ENCODE results near the gene HNRNPA2B1.
"Not testable (repeated sequence)": the region's sequence is repeated elsewhere in the genome, so short reads cannot be mapped to it uniquely, and the experiment has no call there.

HNRNPA2B1 gene

GRCh38 chr7:26165950-26166683 is 34.4 kb downstream of the HNRNPA2B1 start:
- Histone ChIP-seq H3K4me1 (no peaks in the 10 kb centered on the region), H3K27me3 (no peaks in the 10 kb centered on the region), H3K4me3 (ENCODE audit: low read depth, low read length) (no peak overlapping the region), H3K9me3 (no peaks in the 10 kb centered on the region), H3K36me3 (no peaks in the 10 kb centered on the region)
- no peak for TF ChIP-seq CTCF (IDR thresholded peaks at IDR 0.05; ENCODE audit: low read depth, low read length)
- DNase-seq = no peak

GRCh38 chr7:26163804-26164203 is 36.7 kb downstream of the HNRNPA2B1 start:
- not testable (repeated sequence) for H3K27me3 ChIP-seq; H3K4me1 ChIP-seq; H3K9me3 ChIP-seq; DNase-seq; H3K36me3 ChIP-seq; H3K4me3 ChIP-seq (ENCODE audit: low read depth, low read length)

GRCh38 chr7:26162431-26162830 is 38.1 kb downstream of the HNRNPA2B1 start:
- TF ChIP-seq CTCF (IDR thresholded peaks at IDR 0.05; ENCODE audit: low read depth, low read length) = no peak
- no peaks in the 10 kb centered on the region for H3K36me3 ChIP-seq
- DNase-seq = no peak
- H3K4me3 ChIP-seq (ENCODE audit: low read depth, low read length) = no peak overlapping the region
- H3K4me1 ChIP-seq = no peaks in the 10 kb centered on the region
- H3K27me3 ChIP-seq = peaks cover 8% of the 10 kb centered on the region
- H3K9me3 ChIP-seq = no peaks in the 10 kb centered on the region

GRCh38 chr7:26160896-26161295 is 39.6 kb downstream of the HNRNPA2B1 start:
- H3K36me3 ChIP-seq = no peaks in the 10 kb centered on the region
- no peak for TF ChIP-seq CTCF (IDR thresholded peaks at IDR 0.05; ENCODE audit: low read depth, low read length)
- DNase-seq = no peak
- H3K4me3 ChIP-seq (ENCODE audit: low read depth, low read length) = no peak overlapping the region
- H3K4me1 ChIP-seq = no peaks in the 10 kb centered on the region
- H3K27me3 ChIP-seq = peaks cover 23% of the 10 kb centered on the region
- H3K9me3 ChIP-seq = no peaks in the 10 kb centered on the region

GRCh38 chr7:26159243-26159642 is 41.3 kb downstream of the HNRNPA2B1 start:
- Histone ChIP-seq H3K36me3 (no peaks in the 10 kb centered on the region), H3K4me1 (no peaks in the 10 kb centered on the region), H3K9me3 (no peaks in the 10 kb centered on the region), H3K4me3 (ENCODE audit: low read depth, low read length) (no peak overlapping the region), H3K27me3 (peaks cover 40% of the 10 kb centered on the region)
- DNase-seq = no peak
- no peak for TF ChIP-seq CTCF (IDR thresholded peaks at IDR 0.05; ENCODE audit: low read depth, low read length)

GRCh38 chr7:26157520-26158105 is 42.9 kb downstream of the HNRNPA2B1 start:
- Histone ChIP-seq H3K27me3 (peaks cover 56% of the 10 kb centered on the region), H3K4me1 (no peaks in the 10 kb centered on the region), H3K36me3 (no peaks in the 10 kb centered on the region), H3K4me3 (ENCODE audit: low read depth, low read length) (no peak overlapping the region), H3K9me3 (no peaks in the 10 kb centered on the region)
- no peak for DNase-seq
- no peak for TF ChIP-seq CTCF (IDR thresholded peaks at IDR 0.05; ENCODE audit: low read depth, low read length)

Data from BE2C (cell line).